ENCODE measurements around the gene TFEB. TPM values are rescaled to one million over a fixed set of nuclear protein-coding genes. Genes with fewer than 3 reads are reported as not detected.

Gene TFEB
- polyA plus RNA-seq, 1 experiment, result 3.9 TPM

- ChIA-PET CTCF (interaction anchor here (0.6 to 2.6 kb wide), 15 partner anchors 14 to 366 kb away, joined by 3 to 19 read pairs (median 5); partner anchors contain the start of genes BYSL, MED20 and PGC), POLR2A (interaction anchor here (0.6 to 2.1 kb wide), 11 partner anchors 11 to 644 kb away, joined by 3 to 21 read pairs (median 4); partner anchors contain the start of gene TOMM6)
- Histone ChIP-seq H3K27me3 (ENCODE audit: control insufficient read depth, insufficient read depth, low read length) (no peaks in the 10 kb centered on the region), H3K4me3 (ENCODE audit: low read depth, low read length) (peak overlapping the region; percentile 72), H3K9me3 (ENCODE audit: control insufficient read depth, insufficient read depth, low read length) (no peaks in the 10 kb centered on the region; the same call in 1 of the 2 replicates), H3K27ac (ENCODE audit: low read depth, low read length) (peak overlapping the region; percentile 77)
- no peak for TF ChIP-seq CTCF (IDR thresholded peaks at IDR 0.05; ENCODE audit: low read depth, low read length)
- DNase-seq (ENCODE audit: low read depth, low spot score), result peak; percentile 33
Observed at GRCh38 chr6:41733707-41734665, 1.4 kb downstream of the TFEB start.

- ChIA-PET POLR2A (interaction anchor here (0.6 to 2.1 kb wide), 6 partner anchors 10 to 643 kb away, joined by 3 to 21 read pairs (median 8); partner anchors contain the start of gene TOMM6), CTCF (interaction anchor here (0.6 to 2.4 kb wide), 8 partner anchors 16 to 365 kb away, joined by 3 to 10 read pairs (median 6); partner anchors contain the start of genes BYSL and MED20)
- Histone ChIP-seq H3K27me3 (ENCODE audit: control insufficient read depth, insufficient read depth, low read length) (no peaks in the 10 kb centered on the region), H3K9me3 (ENCODE audit: control insufficient read depth, insufficient read depth, low read length) (no peaks in the 10 kb centered on the region; the same call in 1 of the 2 replicates), H3K4me3 (ENCODE audit: low read depth, low read length) (peak overlapping the region; percentile 72), H3K27ac (ENCODE audit: low read depth, low read length) (peak overlapping the region; percentile 77)
- DNase-seq (ENCODE audit: low read depth, low spot score), result no peak
- TF ChIP-seq CTCF (IDR thresholded peaks at IDR 0.05; ENCODE audit: low read depth, low read length), result no peak
Observed at GRCh38 chr6:41733360-41733706, 2.1 kb downstream of the TFEB start.

GRCh38 chr6:41732591-41733359, 2.6 kb downstream of the TFEB start:
- Histone ChIP-seq H3K4me3 (ENCODE audit: low read depth, low read length) (peak overlapping the region; percentile 72), H3K9me3 (ENCODE audit: control insufficient read depth, insufficient read depth, low read length) (no peaks in the 10 kb centered on the region; the same call in 1 of the 2 replicates), H3K27ac (ENCODE audit: low read depth, low read length) (peak overlapping the region; percentile 77), H3K27me3 (ENCODE audit: control insufficient read depth, insufficient read depth, low read length) (no peaks in the 10 kb centered on the region)
- no peak for TF ChIP-seq CTCF (IDR thresholded peaks at IDR 0.05; ENCODE audit: low read depth, low read length)
- ChIA-PET POLR2A (interaction anchor here (0.6 to 2.1 kb wide), 4 partner anchors 10 to 317 kb away, joined by 5 to 21 read pairs (median 12); no protein-coding TSS in a partner anchor), CTCF (interaction anchor here (1.9 to 2.4 kb wide), 2 partner anchors 49 to 188 kb away, joined by 5 to 7 read pairs; partner anchors contain the start of genes BYSL and MED20)
- no peak for DNase-seq (ENCODE audit: low read depth, low spot score)

- no peak overlapping the region for H3K4me3 ChIP-seq (ENCODE audit: low read depth, low read length)
- TF ChIP-seq CTCF (IDR thresholded peaks at IDR 0.05; ENCODE audit: low read depth, low read length), result no peak
- ChIA-PET POLR2A (no interaction called here), CTCF (no interaction called here)
- H3K27ac ChIP-seq (ENCODE audit: low read depth, low read length), result no peak overlapping the region
- no peaks in the 10 kb centered on the region for H3K27me3 ChIP-seq (ENCODE audit: control insufficient read depth, insufficient read depth, low read length)
- no peak for DNase-seq (ENCODE audit: low read depth, low spot score)
- no peaks in the 10 kb centered on the region; the same call in 1 of the 2 replicates for H3K9me3 ChIP-seq (ENCODE audit: control insufficient read depth, insufficient read depth, low read length)
Observed at GRCh38 chr6:41732149-41732548, 3.3 kb downstream of the TFEB start.
